Caco-2 (cell line): ENCODE measurements around the gene C11orf65. TPM values are rescaled to one million over a fixed set of nuclear protein-coding genes. Genes with fewer than 3 reads are reported as not detected.

ENCODE experiments used
- BruUV-seq: library from RNA; stranded (reverse); fragments of 400-500 nt; replicated peaks from 2 replicates; lab custom pipeline; 2021; lab: Mats Ljungman, UMichigan
- CTCF ChIA-PET: fragments of 300-600 bp; sonication (Branson Sonifier 250); formaldehyde crosslinking; loops from one replicate; lab custom pipeline; 2022; ENCODE audit warnings: antibody characterized with exemption; lab: Charles Lee
- POLR2A ChIA-PET: fragments of 300-600 bp; sonication (Branson Sonifier 250); formaldehyde crosslinking; loops from one replicate; lab custom pipeline; 2022; ENCODE audit warnings: antibody characterized with exemption; lab: Charles Lee
- DNase-seq, 2 experiments: peaks; one replicate each; pipeline versions ENCODE4 v3.0.0 to v3.0.0-alpha.2; 2020 to 2022
- H3K27me3 ChIP-seq: replicated peaks from 2 replicates; pipeline ENCODE4 v1.6.0; 2011; ENCODE audit warnings: low read length; ENCODE audit not compliant: control insufficient read depth, insufficient read depth
- H3K36me3 ChIP-seq: 2 replicates; pipeline ENCODE4 v1.5.1; 2011; ENCODE audit warnings: low read length; ENCODE audit not compliant: control insufficient read depth, insufficient read depth
- H3K4me1 ChIP-seq: fragments of 250-450 bp; sonication (Bioruptor Pico); 2 replicates; pipeline ENCODE4 v1.5.1; 2020; ENCODE audit warnings: mild to moderate bottlenecking
- H3K4me3 ChIP-seq: 2 replicates; pipeline ENCODE4 v1.5.1; 2011; ENCODE audit warnings: low read depth, mild to moderate bottlenecking, control low read depth, low read length
- H3K9me3 ChIP-seq: fragments of 250-450 bp; sonication (Bioruptor Pico); 2 replicates; pipeline ENCODE4 v1.5.1; 2020; ENCODE audit warnings: mild to moderate bottlenecking, moderate library complexity
- H3K27ac Mint-ChIP-seq: one replicate; pipeline ENCODE4 v1.8.0; 2022; ENCODE audit warnings: mixed read lengths; ENCODE audit not compliant: unreplicated experiment
- H3K27me3 Mint-ChIP-seq: one replicate; pipeline ENCODE4 v1.8.0; 2022; ENCODE audit warnings: mixed read lengths; ENCODE audit not compliant: insufficient read depth, unreplicated experiment
- H3K36me3 Mint-ChIP-seq: one replicate; pipeline ENCODE4 v1.8.0; 2022; ENCODE audit warnings: mild to moderate bottlenecking, mixed read lengths; ENCODE audit not compliant: insufficient read depth, unreplicated experiment
- H3K4me1 Mint-ChIP-seq: one replicate; pipeline ENCODE4 v1.8.0; 2022; ENCODE audit warnings: low read depth, mixed read lengths; ENCODE audit not compliant: unreplicated experiment
- H3K4me3 Mint-ChIP-seq: one replicate; pipeline ENCODE4 v1.8.0; 2022; ENCODE audit warnings: mild to moderate bottlenecking, moderate library complexity, mixed read lengths; ENCODE audit not compliant: unreplicated experiment
- H3K9me3 Mint-ChIP-seq: one replicate; pipeline ENCODE4 v1.8.0; 2022; ENCODE audit warnings: mixed read lengths; ENCODE audit not compliant: unreplicated experiment
- intact Hi-C: fragments of 100-400 bp; cut with micrococcal nuclease; formaldehyde crosslinking; loops from one replicate; pipeline ENCODE4 v1.10.0; 2022; ENCODE audit not compliant: unreplicated experiment
- total RNA-seq: library from RNA; stranded (reverse); gene quantifications from 2 replicates; pipeline ENCODE4 v1.2.3, GENCODE V29; 2022
- TF ChIP-seq, protein P1 (sequence below), 2 experiments: fragments of 200-600 bp in 1 of 2; IDR thresholded peaks; 1 replicate in 1 of 2; 2 replicates in 1 of 2; pipeline versions ENCODE4 v1.5.1 to v1.8.0; 2011 to 2022; ENCODE audit warnings: antibody characterized with exemption in 1 of 2, control low read depth in 1 of 2, inconsistent platforms in 1 of 2, low read depth in 1 of 2, low read length in 1 of 2, mild to moderate bottlenecking in 1 of 2, moderate library complexity in 1 of 2; ENCODE audit not compliant: insufficient read depth in 1 of 2, severe bottlenecking in 1 of 2, unreplicated experiment in 1 of 2

Gene C11orf65
- total RNA-seq, 1 experiment from 2014 or later: 1.0 TPM

DNA sequence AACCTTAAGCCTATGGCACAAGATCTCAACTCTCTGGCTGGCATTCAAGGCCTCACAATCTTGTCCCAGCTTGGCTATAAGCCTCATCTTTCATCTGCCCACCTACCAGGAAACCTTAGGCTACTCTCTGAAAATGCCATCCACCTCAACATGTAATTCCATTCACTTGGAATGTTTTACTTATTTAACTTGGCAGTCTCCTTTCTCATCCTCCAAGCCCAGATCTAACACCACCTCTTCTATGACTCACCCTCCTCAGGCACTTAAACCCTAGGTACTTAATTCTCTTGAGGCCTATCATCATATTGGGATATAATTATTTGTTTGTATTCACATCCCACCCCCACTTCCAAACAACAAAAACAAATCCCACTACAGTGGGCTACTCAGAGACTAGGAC is 15.8 kb upstream of the C11orf65 start:
- H3K4me1 ChIP-seq: peaks cover 19% of the 10 kb centered on the region
- H3K27me3 Mint-ChIP-seq: no peaks in the 10 kb centered on the region
- H3K9me3 ChIP-seq: no peaks in the 10 kb centered on the region
- BruUV-seq: no TSS peak
- no peak overlapping the region for H3K4me3 Mint-ChIP-seq
- H3K4me1 Mint-ChIP-seq: peaks cover 17% of the 10 kb centered on the region
- peaks cover 75% of the 10 kb centered on the region for H3K36me3 Mint-ChIP-seq
- H3K9me3 Mint-ChIP-seq: no peaks in the 10 kb centered on the region
- H3K27me3 ChIP-seq: no peaks in the 10 kb centered on the region
- no peak for DNase-seq
- TF ChIP-seq, protein P1, sequence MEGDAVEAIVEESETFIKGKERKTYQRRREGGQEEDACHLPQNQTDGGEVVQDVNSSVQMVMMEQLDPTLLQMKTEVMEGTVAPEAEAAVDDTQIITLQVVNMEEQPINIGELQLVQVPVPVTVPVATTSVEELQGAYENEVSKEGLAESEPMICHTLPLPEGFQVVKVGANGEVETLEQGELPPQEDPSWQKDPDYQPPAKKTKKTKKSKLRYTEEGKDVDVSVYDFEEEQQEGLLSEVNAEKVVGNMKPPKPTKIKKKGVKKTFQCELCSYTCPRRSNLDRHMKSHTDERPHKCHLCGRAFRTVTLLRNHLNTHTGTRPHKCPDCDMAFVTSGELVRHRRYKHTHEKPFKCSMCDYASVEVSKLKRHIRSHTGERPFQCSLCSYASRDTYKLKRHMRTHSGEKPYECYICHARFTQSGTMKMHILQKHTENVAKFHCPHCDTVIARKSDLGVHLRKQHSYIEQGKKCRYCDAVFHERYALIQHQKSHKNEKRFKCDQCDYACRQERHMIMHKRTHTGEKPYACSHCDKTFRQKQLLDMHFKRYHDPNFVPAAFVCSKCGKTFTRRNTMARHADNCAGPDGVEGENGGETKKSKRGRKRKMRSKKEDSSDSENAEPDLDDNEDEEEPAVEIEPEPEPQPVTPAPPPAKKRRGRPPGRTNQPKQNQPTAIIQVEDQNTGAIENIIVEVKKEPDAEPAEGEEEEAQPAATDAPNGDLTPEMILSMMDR (IDR thresholded peaks at IDR 0.05; ENCODE audit: insufficient read depth in 1 of 2, low read depth in 1 of 2, low read length in 1 of 2, severe bottlenecking in 1 of 2, unreplicated experiment in 1 of 2): no peak
- no peak overlapping the region for H3K27ac Mint-ChIP-seq
- ChIA-PET CTCF (no interaction called here), POLR2A (no interaction called here)
- no peak overlapping the region for H3K4me3 ChIP-seq
- H3K36me3 ChIP-seq: peaks cover 3% of the 10 kb centered on the region
- intact Hi-C loops: no loop called here

DNA sequence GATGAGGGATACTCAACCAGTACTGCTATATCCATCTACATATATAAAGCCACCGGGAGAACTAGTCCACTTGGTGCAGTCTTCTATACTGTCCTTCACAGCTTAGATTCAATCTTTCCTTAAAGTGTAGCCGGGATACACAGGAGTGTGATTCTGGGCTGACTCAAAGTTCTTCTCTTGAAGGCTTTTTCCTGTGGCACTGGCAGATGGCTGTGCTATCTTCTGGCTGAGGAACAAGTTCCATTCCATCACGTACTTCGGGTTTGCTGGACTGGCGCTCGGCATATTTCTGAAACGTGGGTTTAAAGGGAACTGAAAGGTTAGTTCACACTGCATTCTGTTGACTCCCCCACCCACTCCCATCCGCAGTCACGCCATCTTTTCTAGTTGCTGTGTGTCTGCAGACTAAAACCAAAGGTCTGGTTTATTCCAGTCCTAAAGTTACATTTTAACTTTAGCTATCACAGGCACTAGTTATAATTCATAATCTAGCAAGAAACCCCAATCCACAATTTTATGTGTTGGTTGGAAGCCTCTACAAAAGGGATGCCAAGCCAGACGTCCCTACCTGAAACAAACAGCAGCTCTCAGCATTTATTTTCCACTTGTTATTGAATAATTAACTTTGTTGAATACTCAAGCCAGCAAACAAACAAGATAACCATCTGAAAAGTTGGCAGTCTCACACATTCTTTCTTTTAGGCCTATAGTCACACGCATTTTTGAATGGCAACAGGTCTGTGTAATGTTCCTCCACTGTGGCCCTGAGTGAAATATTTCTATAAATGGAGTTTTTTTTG is 7.5 kb upstream of the C11orf65 start:
- 0 out of 2 replicates have a peak, but pooled peaks cover 2% of the 10 kb centered on the region for H3K36me3 ChIP-seq
- H3K4me1 ChIP-seq: no peaks in the 10 kb centered on the region
- no peaks in the 10 kb centered on the region for H3K9me3 ChIP-seq
- no peaks in the 10 kb centered on the region for H3K9me3 Mint-ChIP-seq
- TF ChIP-seq, protein P1 (IDR thresholded peaks at IDR 0.05; ENCODE audit: insufficient read depth in 1 of 2, low read depth in 1 of 2, low read length in 1 of 2, severe bottlenecking in 1 of 2, unreplicated experiment in 1 of 2): no peak
- no peak overlapping the region for H3K4me3 ChIP-seq
- no peak for DNase-seq
- H3K27me3 Mint-ChIP-seq: no peaks in the 10 kb centered on the region
- H3K4me3 Mint-ChIP-seq: no peak overlapping the region
- H3K27ac Mint-ChIP-seq: no peak overlapping the region
- ChIA-PET POLR2A (no interaction called here), CTCF (no interaction called here)
- no peaks in the 10 kb centered on the region for H3K4me1 Mint-ChIP-seq
- intact Hi-C loops: no loop called here
- H3K36me3 Mint-ChIP-seq: peaks cover 40% of the 10 kb centered on the region
- no peaks in the 10 kb centered on the region for H3K27me3 ChIP-seq
- no TSS peak for BruUV-seq

DNA sequence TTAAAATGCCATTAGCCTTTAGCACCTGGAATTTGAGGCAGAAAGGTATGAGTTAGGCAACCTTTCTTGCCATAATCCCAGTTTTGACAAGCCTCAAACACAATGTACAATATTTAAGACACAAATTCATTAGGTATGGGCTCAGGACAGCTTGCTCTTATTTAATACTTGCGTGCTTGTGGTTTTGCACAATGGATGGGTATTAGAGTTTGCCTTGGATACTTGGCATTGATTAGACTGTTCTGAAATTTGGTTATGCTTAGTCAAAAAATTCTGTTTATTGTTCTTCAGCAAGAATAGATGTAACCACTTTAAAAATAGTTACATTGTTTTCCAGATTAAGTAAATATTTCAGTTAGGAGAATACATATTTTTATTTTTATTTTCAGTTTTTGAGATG is 5.4 kb upstream of the C11orf65 start:
- peaks cover 5% of the 10 kb centered on the region for H3K4me1 Mint-ChIP-seq
- TF ChIP-seq, protein P1 (IDR thresholded peaks at IDR 0.05; ENCODE audit: insufficient read depth in 1 of 2, low read depth in 1 of 2, low read length in 1 of 2, severe bottlenecking in 1 of 2, unreplicated experiment in 1 of 2): no peak
- H3K27me3 Mint-ChIP-seq: no peaks in the 10 kb centered on the region
- no peaks in the 10 kb centered on the region for H3K27me3 ChIP-seq
- H3K36me3 ChIP-seq: 0 out of 2 replicates have a peak, but pooled peaks cover 2% of the 10 kb centered on the region
- ChIA-PET POLR2A (no interaction called here), CTCF (no interaction called here)
- DNase-seq: no peak
- peaks cover 36% of the 10 kb centered on the region for H3K36me3 Mint-ChIP-seq
- no peaks in the 10 kb centered on the region for H3K9me3 Mint-ChIP-seq
- H3K27ac Mint-ChIP-seq: no peak overlapping the region
- H3K9me3 ChIP-seq: no peaks in the 10 kb centered on the region
- intact Hi-C loops: no loop called here
- BruUV-seq: no TSS peak
- no peak overlapping the region for H3K4me3 ChIP-seq
- H3K4me3 Mint-ChIP-seq: no peak overlapping the region
- H3K4me1 ChIP-seq: peaks cover 5% of the 10 kb centered on the region; the same call in 1 of the 2 replicates
